HepG2 (cell line): Measurements from ENCODE around the gene AMPH. TPM values are rescaled to one million over a fixed set of nuclear protein-coding genes. Genes with fewer than 3 reads are reported as not detected.

Source experiments
- ATAC-seq: fragments of 200-7000 bp; cut with Tn5 transposase; 3 replicates; pipeline ENCODE4 v1.9.1; 2020; ENCODE audit warnings: mild to moderate bottlenecking, moderate library complexity
- BruUV-seq: library from RNA; stranded (reverse); fragments of 400-500 nt; replicated peaks from 2 replicates; lab custom pipeline; 2021; lab: Mats Ljungman, UMichigan
- CTCF ChIA-PET: fragments of 300-600 bp; formaldehyde crosslinking; extraction: SDS; loops from one replicate; lab custom pipeline; 2021; ENCODE audit warnings: low total read pairs, inconsistent platforms, low intra/inter-chr PET ratio; lab: Yijun Ruan, JAX
- POLR2A ChIA-PET: fragments of 350-600 bp; sonication (Branson Sonifier 250); formaldehyde crosslinking; loops from one replicate; lab custom pipeline; 2020; ENCODE audit warnings: antibody characterized with exemption, inconsistent platforms; lab: Yijun Ruan, JAX
- DNase-seq: peaks from one replicate; pipeline ENCODE4 v3.0.0-alpha.2; 2015; ENCODE audit warnings: low spot score
- FAIRE-seq: peaks from 3 replicates; lab custom pipeline; 2011; peaks lifted over from hg19 to GRCh38; lab: Jason Lieb, UNC
- H2AFZ ChIP-seq: one replicate; pipeline ENCODE4 v1.6.1; 2011; ENCODE audit warnings: low read length, inconsistent platforms
- H3K27ac ChIP-seq: fragments of 300-600 bp; 3 replicates; pipeline ENCODE4 v1.8.0; 2011; ENCODE audit warnings: mixed run types, mild to moderate bottlenecking, mixed read lengths, low read length, inconsistent platforms; ENCODE audit not compliant: insufficient read depth; ENCODE audit errors: extremely low read length
- H3K27me3 ChIP-seq, 2 experiments: fragments of 200-600 bp in 1 of 2; 2 replicates in 1 of 2; 3 replicates in 1 of 2; pipeline versions ENCODE4 v1.6.0 to v1.8.0; 2011; ENCODE audit warnings: low read length in 2 of 2, mild to moderate bottlenecking in 2 of 2, moderate library complexity in 2 of 2, inconsistent platforms in 1 of 2; ENCODE audit not compliant: insufficient read depth in 2 of 2, control insufficient read depth in 1 of 2
- H3K36me3 ChIP-seq, 2 experiments: fragments of 200-600 bp in 1 of 2; replicated peaks in 1 of 2; 2 replicates in 1 of 2; 3 replicates in 1 of 2; pipeline versions ENCODE4 v1.5.1 to v1.8.0; 2011; ENCODE audit warnings: low read length in 2 of 2, inconsistent platforms in 1 of 2; ENCODE audit not compliant: insufficient read depth in 2 of 2, control insufficient read depth in 1 of 2
- H3K4me1 ChIP-seq: 2 replicates; pipeline ENCODE4 v1.5.1; 2012; ENCODE audit warnings: low read length, inconsistent platforms; ENCODE audit not compliant: insufficient read depth
- H3K4me2 ChIP-seq: 2 replicates; pipeline ENCODE4 v1.6.0; 2011; ENCODE audit warnings: low read depth, low read length, inconsistent platforms
- H3K4me3 ChIP-seq, 3 experiments: fragments of 200-600 bp in 1 of 3; sonication (generic), shearing (Covaris generic) in 1 of 3; replicated peaks in 1 of 3; 2 replicates each; pipeline ENCODE4 v1.5.1; 2011 to 2016; ENCODE audit warnings: low read length in 3 of 3, inconsistent platforms in 2 of 3, low read depth in 2 of 3, mild to moderate bottlenecking in 2 of 3, control low read depth in 1 of 3, mixed read lengths in 1 of 3; ENCODE audit not compliant: insufficient read depth in 1 of 3
- H3K79me2 ChIP-seq: one replicate; pipeline ENCODE4 v1.6.1; 2011; ENCODE audit warnings: low read length, inconsistent platforms; ENCODE audit not compliant: insufficient read depth
- H3K9ac ChIP-seq: 2 replicates; pipeline ENCODE4 v1.6.0; 2011; ENCODE audit warnings: mild to moderate bottlenecking, low read depth, low read length, inconsistent platforms; ENCODE audit not compliant: insufficient read depth
- H3K9me3 ChIP-seq: 2 replicates; pipeline ENCODE4 v1.5.1; 2012; ENCODE audit warnings: mild to moderate bottlenecking, low read length
- H4K20me1 ChIP-seq: 2 replicates; pipeline ENCODE4 v1.6.0; 2011; ENCODE audit warnings: inconsistent platforms, mild to moderate bottlenecking, low read length, moderate library complexity; ENCODE audit not compliant: insufficient read depth
- ASH2L ChIP-seq: fragments of 300-600, 200-600 bp; sonication (generic); IDR thresholded peaks from 2 replicates; pipeline ENCODE4 v1.7.0; 2017; ENCODE audit warnings: low read depth, mild to moderate bottlenecking, moderate library complexity, mixed read lengths, low read length; ENCODE audit not compliant: insufficient read length
- GATAD2A ChIP-seq: IDR thresholded peaks from 2 replicates; pipeline ENCODE4 v1.6.1; 2016
- MEIS1 ChIP-seq: sonication (generic); formaldehyde crosslinking; IDR thresholded peaks from 2 replicates; pipeline ENCODE4 v1.9.0; 2021; ENCODE audit warnings: mild to moderate bottlenecking, missing genetic modification reagents, moderate library complexity, borderline replicate concordance
- TOE1 ChIP-seq: sonication (generic); formaldehyde crosslinking; IDR thresholded peaks from 2 replicates; pipeline ENCODE4 v1.4.0; 2020; ENCODE audit warnings: mild to moderate bottlenecking, missing genetic modification reagents
- TP53 ChIP-seq: sonication (generic); formaldehyde crosslinking; conservative IDR thresholded peaks from 2 replicates; pipeline ENCODE4 v1.4.0; 2020; ENCODE audit warnings: missing genetic modification reagents
- ZBTB42 ChIP-seq: sonication (generic); formaldehyde crosslinking; IDR thresholded peaks from 2 replicates; pipeline ENCODE4 v1.5.0; 2020; ENCODE audit warnings: mild to moderate bottlenecking, missing genetic modification reagents
- ZC3H4 ChIP-seq: sonication (generic); formaldehyde crosslinking; IDR thresholded peaks from 2 replicates; pipeline ENCODE4 v1.4.0; 2020; ENCODE audit warnings: missing genetic modification reagents, borderline replicate concordance
- ZFP82 ChIP-seq: sonication (generic); formaldehyde crosslinking; IDR thresholded peaks from 2 replicates; pipeline ENCODE4 v1.5.1; 2020; ENCODE audit warnings: mild to moderate bottlenecking, missing genetic modification reagents, borderline replicate concordance
- ZSCAN21 ChIP-seq: sonication (generic); formaldehyde crosslinking; IDR thresholded peaks from 2 replicates; pipeline ENCODE4 v1.8.0; 2022; ENCODE audit warnings: mild to moderate bottlenecking, missing genetic modification reagents, moderate library complexity, borderline replicate concordance
- ZSCAN29 ChIP-seq: sonication (generic); formaldehyde crosslinking; conservative IDR thresholded peaks from 2 replicates; pipeline ENCODE4 v1.4.0; 2020; ENCODE audit warnings: mild to moderate bottlenecking, missing genetic modification reagents
- WGBS: methylation state at CpG from one replicate; pipeline ENCODE4 v1.1.6; 2017; ENCODE audit warnings: low lambda C conversion rate; 5-methylcytosine and 5-hydroxymethylcytosine counted together
- in situ Hi-C: cut with HindIII; loops from 2 replicates; pipeline ENCODE4 v1.10.0; 2017; ENCODE audit warnings: low pct_unique_long_range_greater_than_20kb; ENCODE audit not compliant: extremely low pct_ligation_motif_present
- intact Hi-C: fragments of 100-400 bp; cut with micrococcal nuclease; formaldehyde crosslinking; loops from one replicate; pipeline ENCODE4 v1.10.0; 2022; ENCODE audit not compliant: unreplicated experiment
- polyA plus RNA-seq, 8 experiments: library from polyadenylated mRNA; depleted of rRNA in 3 of 8; stranded (reverse) in 7 of 8; unstranded in 1 of 8; fragments of >200 nt; fragmentation: Illumina TruSeq in 4 of 8; extraction: Trizol in 4 of 8; gene quantifications; 2 replicates each; pipeline versions ENCODE4 v1.2.1 to v1.2.3, GENCODE V29; 2011 to 2016; ENCODE audit warnings: low read depth in 4 of 8, missing spikeins in 1 of 8, mixed read lengths in 1 of 8; ENCODE audit not compliant: insufficient read depth in 1 of 8
- total RNA-seq, 5 experiments: library from RNA; depleted of rRNA; stranded (reverse); fragments of >200 nt; fragmentation: Illumina TruSeq; extraction: Trizol; gene quantifications; 2 replicates each; pipeline ENCODE4 v1.2.3, GENCODE V29; 2016; ENCODE audit warnings: low read depth in 1 of 5
- TF ChIP-seq, protein P1 (sequence below): sonication (generic); formaldehyde crosslinking; IDR thresholded peaks from one replicate; pipeline ENCODE4 v1.5.1; 2020; ENCODE audit warnings: mild to moderate bottlenecking, missing genetic modification reagents; ENCODE audit errors: not compliant biosample characterization
- TF ChIP-seq, protein P2 (sequence below): sonication (generic); formaldehyde crosslinking; IDR thresholded peaks from 2 replicates; pipeline ENCODE4 v1.5.1; 2020; ENCODE audit warnings: mild to moderate bottlenecking, missing genetic modification reagents, borderline replicate concordance

Gene AMPH
- total and polyA plus RNA-seq, 2 of the 13 experiments (the other 11 are each of a cell fraction or from before 2014, with no cell fraction given): not detected

DNA sequence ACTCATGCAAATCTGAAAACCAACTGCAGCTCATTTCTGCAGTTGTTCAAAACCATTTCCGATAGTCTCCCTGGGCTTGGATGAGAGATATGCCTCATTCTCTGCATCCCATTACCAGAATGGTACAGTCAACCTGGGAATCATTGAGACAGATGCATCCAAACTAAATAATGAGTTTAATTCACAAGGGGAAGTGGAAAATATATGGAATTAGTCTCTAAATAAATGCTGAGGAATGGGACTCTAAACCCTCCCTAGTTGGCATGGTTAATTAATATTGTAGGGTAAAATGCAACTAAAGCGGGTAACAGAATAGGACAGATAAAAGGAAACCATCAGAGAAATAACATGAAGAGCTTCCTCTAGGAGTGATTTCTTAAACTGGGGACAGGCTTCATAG is 118.9 kb downstream of the AMPH start:
- WGBS: 21% methylated on average over 2 of the region's 2 CpGs
- no peak overlapping the region for H3K4me3 ChIP-seq
- peaks cover 22% of the 10 kb centered on the region; the same call in 1 of the 2 replicates for H3K9me3 ChIP-seq
- no TSS peak for BruUV-seq
- H2AFZ ChIP-seq: no peak overlapping the region
- ATAC-seq (no peak), FAIRE-seq (no peak), DNase-seq (no peak)
- no peaks in the 10 kb centered on the region for H3K36me3 ChIP-seq
- no peak overlapping the region for H3K9ac ChIP-seq
- H3K4me1 ChIP-seq: no peaks in the 10 kb centered on the region
- in situ Hi-C loops: no loop called here
- H3K4me2 ChIP-seq: no peak overlapping the region
- H3K27ac ChIP-seq: no peak overlapping the region
- ChIA-PET CTCF (no interaction called here), POLR2A (no interaction called here)
- intact Hi-C loops: no loop called here
- H4K20me1 ChIP-seq: no peaks in the 10 kb centered on the region
- H3K27me3 ChIP-seq: no peaks in the 10 kb centered on the region
- no peaks in the 10 kb centered on the region for H3K79me2 ChIP-seq
- TF ChIP-seq TP53 (CRISPR knock-in tag) (no peak), GATAD2A (CRISPR knock-in tag) (no peak), ZSCAN29 (CRISPR knock-in tag) (no peak), ZSCAN21 (CRISPR knock-in tag) (no peak), ZFP82 (CRISPR knock-in tag) (no peak), ZBTB42 (CRISPR knock-in tag) (no peak), TOE1 (CRISPR knock-in tag) (no peak), ASH2L (no peak), ZC3H4 (CRISPR knock-in tag) (no peak), MEIS1 (CRISPR knock-in tag) (no peak)
- TF ChIP-seq, protein P1, sequence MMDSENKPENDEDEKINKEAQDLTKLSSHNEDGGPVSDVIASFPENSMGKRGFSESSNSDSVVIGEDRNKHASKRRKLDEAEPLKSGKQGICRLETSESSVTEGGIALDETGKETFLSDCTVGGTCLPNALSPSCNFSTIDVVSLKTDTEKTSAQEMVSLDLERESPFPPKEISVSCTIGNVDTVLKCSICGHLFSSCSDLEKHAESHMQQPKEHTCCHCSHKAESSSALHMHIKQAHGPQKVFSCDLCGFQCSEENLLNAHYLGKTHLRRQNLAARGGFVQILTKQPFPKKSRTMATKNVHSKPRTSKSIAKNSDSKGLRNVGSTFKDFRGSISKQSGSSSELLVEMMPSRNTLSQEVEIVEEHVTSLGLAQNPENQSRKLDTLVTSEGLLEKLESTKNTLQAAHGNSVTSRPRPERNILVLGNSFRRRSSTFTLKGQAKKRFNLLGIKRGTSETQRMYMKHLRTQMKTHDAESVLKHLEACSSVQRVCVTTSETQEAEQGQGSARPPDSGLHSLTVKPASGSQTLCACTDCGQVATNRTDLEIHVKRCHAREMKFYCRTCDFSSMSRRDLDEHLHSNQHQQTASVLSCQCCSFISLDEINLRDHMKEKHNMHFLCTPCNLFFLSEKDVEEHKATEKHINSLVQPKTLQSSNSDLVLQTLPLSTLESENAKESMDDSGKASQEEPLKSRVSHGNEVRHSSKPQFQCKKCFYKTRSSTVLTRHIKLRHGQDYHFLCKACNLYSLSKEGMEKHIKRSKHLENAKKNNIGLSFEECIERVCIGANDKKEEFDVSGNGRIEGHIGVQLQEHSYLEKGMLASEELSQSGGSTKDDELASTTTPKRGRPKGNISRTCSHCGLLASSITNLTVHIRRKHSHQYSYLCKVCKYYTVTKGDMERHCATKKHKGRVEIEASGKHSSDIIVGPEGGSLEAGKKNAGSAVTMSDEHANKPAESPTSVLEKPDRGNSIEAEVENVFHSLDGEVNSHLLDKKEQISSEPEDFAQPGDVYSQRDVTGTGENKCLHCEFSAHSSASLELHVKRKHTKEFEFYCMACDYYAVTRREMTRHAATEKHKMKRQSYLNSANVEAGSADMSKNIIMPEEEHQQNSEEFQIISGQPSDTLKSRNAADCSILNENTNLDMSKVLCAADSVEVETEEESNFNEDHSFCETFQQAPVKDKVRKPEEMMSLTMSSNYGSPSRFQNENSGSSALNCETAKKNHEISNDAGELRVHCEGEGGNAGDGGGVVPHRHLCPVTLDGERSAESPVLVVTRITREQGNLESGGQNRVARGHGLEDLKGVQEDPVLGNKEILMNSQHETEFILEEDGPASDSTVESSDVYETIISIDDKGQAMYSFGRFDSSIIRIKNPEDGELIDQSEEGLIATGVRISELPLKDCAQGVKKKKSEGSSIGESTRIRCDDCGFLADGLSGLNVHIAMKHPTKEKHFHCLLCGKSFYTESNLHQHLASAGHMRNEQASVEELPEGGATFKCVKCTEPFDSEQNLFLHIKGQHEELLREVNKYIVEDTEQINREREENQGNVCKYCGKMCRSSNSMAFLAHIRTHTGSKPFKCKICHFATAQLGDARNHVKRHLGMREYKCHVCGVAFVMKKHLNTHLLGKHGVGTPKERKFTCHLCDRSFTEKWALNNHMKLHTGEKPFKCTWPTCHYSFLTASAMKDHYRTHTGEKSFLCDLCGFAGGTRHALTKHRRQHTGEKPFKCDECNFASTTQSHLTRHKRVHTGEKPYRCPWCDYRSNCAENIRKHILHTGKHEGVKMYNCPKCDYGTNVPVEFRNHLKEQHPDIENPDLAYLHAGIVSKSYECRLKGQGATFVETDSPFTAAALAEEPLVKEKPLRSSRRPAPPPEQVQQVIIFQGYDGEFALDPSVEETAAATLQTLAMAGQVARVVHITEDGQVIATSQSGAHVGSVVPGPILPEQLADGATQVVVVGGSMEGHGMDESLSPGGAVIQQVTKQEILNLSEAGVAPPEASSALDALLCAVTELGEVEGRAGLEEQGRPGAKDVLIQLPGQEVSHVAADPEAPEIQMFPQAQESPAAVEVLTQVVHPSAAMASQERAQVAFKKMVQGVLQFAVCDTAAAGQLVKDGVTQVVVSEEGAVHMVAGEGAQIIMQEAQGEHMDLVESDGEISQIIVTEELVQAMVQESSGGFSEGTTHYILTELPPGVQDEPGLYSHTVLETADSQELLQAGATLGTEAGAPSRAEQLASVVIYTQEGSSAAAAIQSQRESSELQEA (CRISPR knock-in tag): no peak
- TF ChIP-seq, protein P2, sequence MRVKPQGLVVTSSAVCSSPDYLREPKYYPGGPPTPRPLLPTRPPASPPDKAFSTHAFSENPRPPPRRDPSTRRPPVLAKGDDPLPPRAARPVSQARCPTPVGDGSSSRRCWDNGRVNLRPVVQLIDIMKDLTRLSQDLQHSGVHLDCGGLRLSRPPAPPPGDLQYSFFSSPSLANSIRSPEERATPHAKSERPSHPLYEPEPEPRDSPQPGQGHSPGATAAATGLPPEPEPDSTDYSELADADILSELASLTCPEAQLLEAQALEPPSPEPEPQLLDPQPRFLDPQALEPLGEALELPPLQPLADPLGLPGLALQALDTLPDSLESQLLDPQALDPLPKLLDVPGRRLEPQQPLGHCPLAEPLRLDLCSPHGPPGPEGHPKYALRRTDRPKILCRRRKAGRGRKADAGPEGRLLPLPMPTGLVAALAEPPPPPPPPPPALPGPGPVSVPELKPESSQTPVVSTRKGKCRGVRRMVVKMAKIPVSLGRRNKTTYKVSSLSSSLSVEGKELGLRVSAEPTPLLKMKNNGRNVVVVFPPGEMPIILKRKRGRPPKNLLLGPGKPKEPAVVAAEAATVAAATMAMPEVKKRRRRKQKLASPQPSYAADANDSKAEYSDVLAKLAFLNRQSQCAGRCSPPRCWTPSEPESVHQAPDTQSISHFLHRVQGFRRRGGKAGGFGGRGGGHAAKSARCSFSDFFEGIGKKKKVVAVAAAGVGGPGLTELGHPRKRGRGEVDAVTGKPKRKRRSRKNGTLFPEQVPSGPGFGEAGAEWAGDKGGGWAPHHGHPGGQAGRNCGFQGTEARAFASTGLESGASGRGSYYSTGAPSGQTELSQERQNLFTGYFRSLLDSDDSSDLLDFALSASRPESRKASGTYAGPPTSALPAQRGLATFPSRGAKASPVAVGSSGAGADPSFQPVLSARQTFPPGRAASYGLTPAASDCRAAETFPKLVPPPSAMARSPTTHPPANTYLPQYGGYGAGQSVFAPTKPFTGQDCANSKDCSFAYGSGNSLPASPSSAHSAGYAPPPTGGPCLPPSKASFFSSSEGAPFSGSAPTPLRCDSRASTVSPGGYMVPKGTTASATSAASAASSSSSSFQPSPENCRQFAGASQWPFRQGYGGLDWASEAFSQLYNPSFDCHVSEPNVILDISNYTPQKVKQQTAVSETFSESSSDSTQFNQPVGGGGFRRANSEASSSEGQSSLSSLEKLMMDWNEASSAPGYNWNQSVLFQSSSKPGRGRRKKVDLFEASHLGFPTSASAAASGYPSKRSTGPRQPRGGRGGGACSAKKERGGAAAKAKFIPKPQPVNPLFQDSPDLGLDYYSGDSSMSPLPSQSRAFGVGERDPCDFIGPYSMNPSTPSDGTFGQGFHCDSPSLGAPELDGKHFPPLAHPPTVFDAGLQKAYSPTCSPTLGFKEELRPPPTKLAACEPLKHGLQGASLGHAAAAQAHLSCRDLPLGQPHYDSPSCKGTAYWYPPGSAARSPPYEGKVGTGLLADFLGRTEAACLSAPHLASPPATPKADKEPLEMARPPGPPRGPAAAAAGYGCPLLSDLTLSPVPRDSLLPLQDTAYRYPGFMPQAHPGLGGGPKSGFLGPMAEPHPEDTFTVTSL (CRISPR knock-in tag): no peak
